ENCODE results near the gene HSD3B2. TPM values are rescaled to one million over a fixed set of nuclear protein-coding genes. Genes with fewer than 3 reads are reported as not detected.

Gene HSD3B2
- polyA plus RNA-seq, 1 experiment = not detected

DNA sequence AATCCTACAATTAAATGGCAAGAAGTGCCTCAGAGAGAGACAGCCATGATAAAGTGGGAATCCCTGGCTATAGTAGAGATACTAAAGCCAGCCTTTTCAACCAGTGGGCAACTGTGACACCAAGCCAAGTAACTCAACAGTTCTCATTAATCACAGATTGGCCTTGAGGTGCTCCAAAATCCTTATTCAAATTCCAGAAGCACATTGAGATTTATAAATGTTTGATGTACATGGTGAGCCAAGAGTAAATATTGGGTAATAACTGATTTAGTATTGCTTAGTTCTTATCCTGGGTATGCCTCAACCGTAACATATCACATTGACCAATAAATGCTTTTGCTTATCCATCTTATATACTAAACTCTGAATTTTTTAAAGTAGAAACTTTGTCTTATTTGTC lies 29.3 kb upstream of the HSD3B2 start:
- POLR2A ChIA-PET = no interaction called here
- CTCF ChIA-PET = interaction anchor here (0.7 kb wide), 1 partner anchor 991 kb away, joined by 3 read pairs; no protein-coding TSS in a partner anchor

GRCh38 chr1:119387858-119388257 lies 27.1 kb upstream of the HSD3B2 start:
- ChIA-PET CTCF (no interaction called here), POLR2A (no interaction called here)
- peaks cover 1% of the 10 kb centered on the region; the same call in 1 of the 2 replicates for H3K27me3 ChIP-seq (ENCODE audit: control insufficient read depth, insufficient read depth, low read length)
- H3K36me3 ChIP-seq (ENCODE audit: control insufficient read depth, insufficient read depth, low read length) = no peaks in the 10 kb centered on the region
- TF ChIP-seq CTCF (IDR thresholded peaks at IDR 0.05; ENCODE audit: insufficient read depth, low read depth, low read length) = no peak
- no peak for DNase-seq (ENCODE audit: low read depth)
- H3K4me3 ChIP-seq (ENCODE audit: low read depth, low read length) = no peak overlapping the region

More for the DNA sequence above, 29.3 kb upstream of the HSD3B2 start:
- H3K4me3 ChIP-seq (ENCODE audit: low read depth, low read length) = no peak overlapping the region
- H3K36me3 ChIP-seq (ENCODE audit: control insufficient read depth, insufficient read depth, low read length) = no peaks in the 10 kb centered on the region
- no peak for DNase-seq (ENCODE audit: low read depth)
- no peaks in the 10 kb centered on the region; the same call in 1 of the 2 replicates for H3K27me3 ChIP-seq (ENCODE audit: control insufficient read depth, insufficient read depth, low read length)
- TF ChIP-seq CTCF (IDR thresholded peaks at IDR 0.05; ENCODE audit: insufficient read depth, low read depth, low read length) = no peak

- Histone ChIP-seq H3K4me3 (ENCODE audit: low read depth, low read length) (no peak overlapping the region), H3K27me3 (ENCODE audit: control insufficient read depth, insufficient read depth, low read length) (peaks cover 1% of the 10 kb centered on the region; the same call in 1 of the 2 replicates), H3K36me3 (ENCODE audit: control insufficient read depth, insufficient read depth, low read length) (no peaks in the 10 kb centered on the region)
- ChIA-PET POLR2A (no interaction called here), CTCF (interaction anchor here (2.1 kb wide), 1 partner anchor 113 kb away, joined by 7 read pairs; no protein-coding TSS in a partner anchor)
- no peak for TF ChIP-seq CTCF (IDR thresholded peaks at IDR 0.05; ENCODE audit: insufficient read depth, low read depth, low read length)
- DNase-seq (ENCODE audit: low read depth) = no peak
Measured at GRCh38 chr1:119388450-119388849, 26.5 kb upstream of the HSD3B2 start.

GRCh38 chr1:119390526-119390925 lies 24.4 kb upstream of the HSD3B2 start:
- POLR2A ChIA-PET = no interaction called here
- no peak for TF ChIP-seq CTCF (IDR thresholded peaks at IDR 0.05; ENCODE audit: insufficient read depth, low read depth, low read length)
- no peak for DNase-seq (ENCODE audit: low read depth)
- H3K4me3 ChIP-seq (ENCODE audit: low read depth, low read length) = no peak overlapping the region
- CTCF ChIA-PET = interaction anchor here (2.1 kb wide), 1 partner anchor 115 kb away, joined by 7 read pairs; no protein-coding TSS in a partner anchor
- no peaks in the 10 kb centered on the region for H3K36me3 ChIP-seq (ENCODE audit: control insufficient read depth, insufficient read depth, low read length)
- peaks cover 1% of the 10 kb centered on the region; the same call in 1 of the 2 replicates for H3K27me3 ChIP-seq (ENCODE audit: control insufficient read depth, insufficient read depth, low read length)

DNA sequence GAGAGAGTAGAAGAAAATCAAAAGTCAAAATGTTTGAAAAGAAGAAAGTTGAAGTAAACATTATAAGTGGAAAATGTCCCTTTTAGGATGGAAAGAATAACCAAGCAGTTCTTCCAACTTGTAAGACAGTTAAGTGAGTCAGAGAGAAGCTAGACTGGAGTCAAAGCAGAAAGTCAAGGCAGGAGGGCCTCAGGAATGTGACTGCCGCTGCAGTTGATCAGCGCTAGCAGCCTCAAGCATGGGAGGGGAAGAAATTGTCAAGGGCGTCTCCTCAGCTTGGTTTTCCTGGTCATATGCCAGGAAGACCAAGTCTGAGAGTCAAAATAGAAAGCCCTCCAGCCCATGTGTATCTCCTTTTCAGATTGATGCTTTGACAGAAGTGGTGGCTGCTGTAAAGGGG lies 23.2 kb upstream of the HSD3B2 start:
- ChIA-PET CTCF (no interaction called here), POLR2A (no interaction called here)
- no peak for TF ChIP-seq CTCF (IDR thresholded peaks at IDR 0.05; ENCODE audit: insufficient read depth, low read depth, low read length)
- no peak for DNase-seq (ENCODE audit: low read depth)
- H3K36me3 ChIP-seq (ENCODE audit: control insufficient read depth, insufficient read depth, low read length) = no peaks in the 10 kb centered on the region
- no peak overlapping the region for H3K4me3 ChIP-seq (ENCODE audit: low read depth, low read length)
- peaks cover 1% of the 10 kb centered on the region; the same call in 1 of the 2 replicates for H3K27me3 ChIP-seq (ENCODE audit: control insufficient read depth, insufficient read depth, low read length)
